Motor neuron (in vitro differentiated cells): ENCODE data around the gene PAFAH1B1. TPM values are rescaled to one million over a fixed set of nuclear protein-coding genes. Genes with fewer than 3 reads are reported as not detected.

Experiments
- ATAC-seq, 8 experiments: fragments of 200-7000 bp; cut with Tn5 transposase; replicated peaks in 6 of 8; 2 replicates each; pipeline ENCODE4 v1.8.0; 2021; ENCODE audit warnings: mild to moderate bottlenecking in 8 of 8, moderate library complexity in 8 of 8
- H3K27ac ChIP-seq, 2 donors: fragments of 250-450 bp; sonication (Bioruptor Pico); 2 replicates each; pipeline ENCODE4 v1.9.0; 2021; ENCODE audit warnings: antibody characterized with exemption in 2 of 2, mild to moderate bottlenecking in 2 of 2, moderate library complexity in 1 of 2
- H3K4me1 ChIP-seq, 2 donors: fragments of 250-450 bp; sonication (Bioruptor Pico); replicated peaks in 1 of 2; 2 replicates each; pipeline ENCODE4 v1.6.1; 2021; ENCODE audit warnings: antibody characterized with exemption in 2 of 2, mild to moderate bottlenecking in 2 of 2, moderate library complexity in 1 of 2
- H3K4me3 ChIP-seq, 5 donors: fragments of 250-450 bp; sonication (Bioruptor Pico); 2 replicates each; pipeline ENCODE4 v1.9.0; 2021; ENCODE audit warnings: antibody characterized with exemption in 5 of 5, mild to moderate bottlenecking in 5 of 5, moderate library complexity in 4 of 5
- WGBS, 10 experiments: fragments of 450-650 bp; shearing (Covaris generic); methylation state at CpG; one replicate each; pipeline ENCODE4 v1.0.0; 2022; 5-methylcytosine and 5-hydroxymethylcytosine counted together
- in situ Hi-C, 9 experiments: fragments of 400-800 bp; cut with MboI; loops; one replicate each; pipeline ENCODE4 v1.15.0; 2021; ENCODE audit warnings: low sequenced_read_pairs in 9 of 9, low pct_unique_long_range_greater_than_20kb in 2 of 9; ENCODE audit not compliant: unreplicated experiment in 9 of 9
- total RNA-seq, 8 experiments: library from RNA; unstranded; fragments of 300-600 nt; gene quantifications; 2 replicates each; pipeline versions ENCODE4 v1.2.3 to v1.2.4, GENCODE V29; 2022

PAFAH1B1 gene
- total RNA-seq, 8 experiments from 2014 or later: 44.2 to 140 (median 95.0) TPM

- no peak for ATAC-seq
- H3K27ac ChIP-seq: no peak overlapping the region
- peaks cover 10% of the 10 kb centered on the region in 2 donors for H3K4me1 ChIP-seq
- WGBS, 10 experiments: 40 to 100% (median 80%) methylated on average over 1 to 3 of the region's 5 CpGs; no CpG with 5 or more reads in 3 of the 10 experiments
- in situ Hi-C loops: no loop called here
- H3K4me3 ChIP-seq: no peak overlapping the region
Observed at GRCh38 chr17:2716649-2717048, 123.2 kb downstream of the PAFAH1B1 start.

- in situ Hi-C loops: no loop called here
- ATAC-seq: peak in 2 of 8 experiments; percentile 31 to 57
- H3K4me3 ChIP-seq: no peak overlapping the region
- 60 to 100% (median 87%) methylated on average over 1 to 7 of the region's 13 CpGs; no CpG with 5 or more reads in 2 of the 10 experiments for WGBS, 10 experiments
- H3K4me1 ChIP-seq: no peaks in the 10 kb centered on the region
- no peak overlapping the region for H3K27ac ChIP-seq
Observed at GRCh38 chr17:2718150-2718938, 124.9 kb downstream of the PAFAH1B1 start.

- no peak for ATAC-seq
- peaks cover 0 to 3% of the 10 kb centered on the region in 2 donors for H3K4me1 ChIP-seq
- H3K27ac ChIP-seq: no peak overlapping the region
- H3K4me3 ChIP-seq: no peak overlapping the region
- in situ Hi-C loops: no loop called here
- 21 to 100% (median 56%) methylated on average over 1 to 3 of the region's 4 CpGs; no CpG with 5 or more reads in 6 of the 10 experiments for WGBS, 10 experiments
Observed at GRCh38 chr17:2719861-2720260, 126.4 kb downstream of the PAFAH1B1 start.

GRCh38 chr17:2721603-2722002, 128.1 kb downstream of the PAFAH1B1 start:
- Histone ChIP-seq H3K27ac (no peak overlapping the region), H3K4me3 (no peak overlapping the region), H3K4me1 (peaks cover 0 to 3% of the 10 kb centered on the region in 2 donors)
- WGBS, 10 experiments: 20% methylated on average over 1 of the region's 4 CpGs; no CpG with 5 or more reads in 9 of the 10 experiments
- in situ Hi-C loops: no loop called here
- ATAC-seq: no peak

- H3K4me1 ChIP-seq: peaks cover 0 to 3% of the 10 kb centered on the region in 2 donors
- in situ Hi-C loops: no loop called here
- no peak overlapping the region for H3K27ac ChIP-seq
- no peak overlapping the region for H3K4me3 ChIP-seq
- 70 to 100% (median 86%) methylated on average over 1 to 2 of the region's 10 CpGs; no CpG with 5 or more reads in 6 of the 10 experiments for WGBS, 10 experiments
- no peak for ATAC-seq
Observed at GRCh38 chr17:2722611-2723010, 129.2 kb downstream of the PAFAH1B1 start.

GRCh38 chr17:2723505-2723996, 130.1 kb downstream of the PAFAH1B1 start:
- peaks cover 0 to 3% of the 10 kb centered on the region in 2 donors for H3K4me1 ChIP-seq
- ATAC-seq: peak in 6 of 8 experiments; percentile 24 to 44 (median 34)
- 39 to 41% (median 40%) methylated on average over 2 to 6 of the region's 18 CpGs; no CpG with 5 or more reads in 7 of the 10 experiments for WGBS, 10 experiments
- no peak overlapping the region for H3K4me3 ChIP-seq
- in situ Hi-C loops: no loop called here
- no peak overlapping the region for H3K27ac ChIP-seq

GRCh38 chr17:2723997-2724783, 130.7 kb downstream of the PAFAH1B1 start:
- WGBS, 10 experiments: 7% methylated on average over 3 of the region's 98 CpGs; no CpG with 5 or more reads in 9 of the 10 experiments
- peak in 7 of 8 experiments; percentile 9 to 70 (median 49) for ATAC-seq
- in situ Hi-C loops: no loop called here
- Histone ChIP-seq H3K4me3 (peak overlapping the region in 1 of 5 donors; percentile 9), H3K27ac (no peak overlapping the region), H3K4me1 (peaks cover 0 to 3% of the 10 kb centered on the region in 2 donors)

GRCh38 chr17:2724784-2725164, 131.3 kb downstream of the PAFAH1B1 start:
- peak overlapping the region in 1 of 5 donors; percentile 9 for H3K4me3 ChIP-seq
- whole genome bisulfite sequencing, 10 experiments: 0 to 4% methylated on average over 2 to 10 of the region's 40 CpGs; no CpG with 5 or more reads in 8 of the 10 experiments
- no peak overlapping the region for H3K27ac ChIP-seq
- in situ Hi-C loops: no loop called here
- ATAC-seq: peak; percentile 55 to 84 (median 73)
- H3K4me1 ChIP-seq: peaks cover 0 to 3% of the 10 kb centered on the region in 2 donors

- ATAC-seq: no peak
- 40 to 80% methylated on average over 1 of the region's 17 CpGs; no CpG with 5 or more reads in 8 of the 10 experiments for WGBS, 10 experiments
Observed at GRCh38 chr17:2730764-2731353, 137.4 kb downstream of the PAFAH1B1 start.

GRCh38 chr17:2731807-2732206, 138.4 kb downstream of the PAFAH1B1 start:
- no peak for ATAC-seq
- Histone ChIP-seq H3K4me1 (no peaks in the 10 kb centered on the region), H3K27ac (no peak overlapping the region), H3K4me3 (no peak overlapping the region)
- in situ Hi-C loops: no loop called here
- 48 to 90% (median 83%) methylated on average over 2 to 8 of the region's 10 CpGs; no CpG with 5 or more reads in 4 of the 10 experiments for WGBS, 10 experiments

More at GRCh38 chr17:2730764-2731353, 137.4 kb downstream of the PAFAH1B1 start:
- Histone ChIP-seq H3K27ac (no peak overlapping the region), H3K4me3 (no peak overlapping the region), H3K4me1 (no peaks in the 10 kb centered on the region)
- in situ Hi-C loops: no loop called here

GRCh38 chr17:2734939-2735338, 141.5 kb downstream of the PAFAH1B1 start:
- H3K4me1 ChIP-seq: no peaks in the 10 kb centered on the region
- in situ Hi-C loops: no loop called here
- no peak overlapping the region for H3K4me3 ChIP-seq
- WGBS, 10 experiments: 0 to 100% (median 81%) methylated on average over 1 to 8 of the region's 10 CpGs; no CpG with 5 or more reads in 2 of the 10 experiments
- ATAC-seq: no peak
- H3K27ac ChIP-seq: no peak overlapping the region
